PC-3 (cell line): Measurements from ENCODE around the gene ZNF629. TPM values are rescaled to one million over a fixed set of nuclear protein-coding genes. Genes with fewer than 3 reads are reported as not detected.

Experiments used
- ATAC-seq: fragments of 200-7000 bp; cut with Tn5 transposase; 2 replicates; pipeline ENCODE4 v1.9.1; 2020; ENCODE audit warnings: mild to moderate bottlenecking, moderate library complexity
- Bru-seq: library from RNA; stranded (reverse); fragments of 400-500 nt; gene quantifications from one replicate; lab custom pipeline; 2021; lab: Mats Ljungman, UMichigan
- BruChase-seq, 2 experiments: library from RNA; stranded (reverse); fragments of 400-500 nt; gene quantifications; one replicate each; lab custom pipeline; 2021; lab: Mats Ljungman, UMichigan
- BruUV-seq: library from RNA; stranded (reverse); fragments of 400-500 nt; replicated peaks from 2 replicates; lab custom pipeline; 2021; lab: Mats Ljungman, UMichigan
- CTCF ChIA-PET: fragments of 300-600 bp; sonication (Branson Sonifier 250); formaldehyde crosslinking; loops from one replicate; lab custom pipeline; 2022; ENCODE audit warnings: antibody characterized with exemption; lab: Charles Lee
- POLR2A ChIA-PET: fragments of 300-600 bp; sonication (Branson Sonifier 250); formaldehyde crosslinking; loops from one replicate; lab custom pipeline; 2022; ENCODE audit warnings: antibody characterized with exemption; ENCODE audit not compliant: unreplicated experiment; lab: Charles Lee
- DNase-seq: peaks from one replicate; pipeline ENCODE4 v3.0.0-alpha.2; 2015
- H2AFZ ChIP-seq: fragments of 300-600 bp; sonication (generic); 2 replicates; pipeline ENCODE4 v1.6.0; 2016; ENCODE audit warnings: antibody characterized with exemption, low read length
- H3F3A ChIP-seq: fragments of 300-600 bp; sonication (generic); one replicate; pipeline ENCODE4 v1.6.0; 2017; ENCODE audit warnings: antibody characterized with exemption, low read length, control low read depth, mild to moderate bottlenecking; ENCODE audit not compliant: unreplicated experiment
- H3K27ac ChIP-seq: fragments of 300-600 bp; sonication (generic); 2 replicates; pipeline ENCODE4 v1.5.1; 2016; ENCODE audit warnings: mild to moderate bottlenecking, low read length
- H3K27me3 ChIP-seq: fragments of 300-600 bp; sonication (generic); 2 replicates; pipeline ENCODE4 v1.6.1; 2016; ENCODE audit warnings: low read length, mixed read lengths
- H3K36me3 ChIP-seq: fragments of 300-600 bp; sonication (generic); 2 replicates; pipeline ENCODE4 v1.6.1; 2016; ENCODE audit warnings: low read depth, mixed run types, low read length, mixed read lengths
- H3K4me1 ChIP-seq: fragments of 300-600 bp; sonication (generic); 2 replicates; pipeline ENCODE4 v1.5.1; 2016; ENCODE audit warnings: low read length; ENCODE audit not compliant: insufficient read depth
- H3K4me2 ChIP-seq: fragments of 300-600 bp; sonication (generic); 2 replicates; pipeline ENCODE4 v1.6.0; 2016; ENCODE audit warnings: low read length
- H3K4me3 ChIP-seq: fragments of 300-600 bp; sonication (generic); 2 replicates; pipeline ENCODE4 v1.5.1; 2016; ENCODE audit warnings: mild to moderate bottlenecking, low read length, mixed read lengths
- H3K79me2 ChIP-seq: fragments of 300-600 bp; sonication (generic); 2 replicates; pipeline ENCODE4 v1.6.1; 2017; ENCODE audit warnings: low read length, mixed read lengths
- H3K9ac ChIP-seq: fragments of 300-600 bp; sonication (generic); 2 replicates; pipeline ENCODE4 v1.6.0; 2016; ENCODE audit warnings: mild to moderate bottlenecking, low read length
- H3K9me2 ChIP-seq: fragments of 300-600 bp; sonication (generic); replicated peaks from 2 replicates; pipeline ENCODE4 v1.6.1; 2016; ENCODE audit warnings: mixed run types, low read length, mixed read lengths
- H3K9me3 ChIP-seq: fragments of 300-600 bp; sonication (generic); 2 replicates; pipeline ENCODE4 v1.6.1; 2016; ENCODE audit warnings: low read length, mixed read lengths
- H4K20me1 ChIP-seq: fragments of 300-600 bp; sonication (generic); 2 replicates; pipeline ENCODE4 v1.6.1; 2016; ENCODE audit warnings: low read length, mixed read lengths
- EZH2 ChIP-seq: fragments of 300-600 bp; sonication (generic); IDR thresholded peaks from one replicate; pipeline ENCODE4 v1.6.1; 2017; ENCODE audit warnings: antibody characterized with exemption, mild to moderate bottlenecking, low read length; ENCODE audit not compliant: unreplicated experiment
- EZH2phosphoT487 ChIP-seq: fragments of 300-600 bp; sonication (generic); IDR thresholded peaks from 2 replicates; pipeline ENCODE4 v1.6.1; 2018; ENCODE audit warnings: mild to moderate bottlenecking, antibody characterized with exemption, low read length, borderline replicate concordance
- intact Hi-C: fragments of 100-400 bp; cut with micrococcal nuclease; formaldehyde crosslinking; loops from 2 replicates; pipeline ENCODE4 v1.9.0; 2023
- long read RNA-seq: library from polyadenylated mRNA; unstranded; transcript quantifications from one replicate; pipeline ENCODE4 v2.0.0, GENCODE V29; 2021; ENCODE audit not compliant: unreplicated experiment
- total RNA-seq: library from RNA; depleted of rRNA; stranded (reverse); fragments of >200 nt; gene quantifications from 2 replicates; pipeline ENCODE4 v1.2.3, GENCODE V29; 2014; rRNA removed
- TF ChIP-seq, protein P1 (sequence below): fragments of 300-600 bp; sonication (generic); conservative IDR thresholded peaks from 2 replicates; pipeline ENCODE4 v1.5.1; 2017; ENCODE audit warnings: antibody characterized with exemption, low read depth, mild to moderate bottlenecking, low read length

ZNF629 gene
- 7.8 and 8.4 TPM in 2 replicates for total RNA-seq
- Bru-seq, nascent RNA, result percentile 68 among the genes with signal in this experiment
- percentile 88 among the genes with signal in this experiment for BruChase-seq, experiment 1, labeled RNA remaining after a 6-hour chase
- percentile 89 among the genes with signal in this experiment for BruChase-seq, experiment 2, labeled RNA remaining after a 2-hour chase
- long read RNA-seq, partial matches to known transcripts, result 0 of 30 reads
- long read RNA-seq, other reads (novel, unspliced or antisense), result 30 of 30 reads

DNA sequence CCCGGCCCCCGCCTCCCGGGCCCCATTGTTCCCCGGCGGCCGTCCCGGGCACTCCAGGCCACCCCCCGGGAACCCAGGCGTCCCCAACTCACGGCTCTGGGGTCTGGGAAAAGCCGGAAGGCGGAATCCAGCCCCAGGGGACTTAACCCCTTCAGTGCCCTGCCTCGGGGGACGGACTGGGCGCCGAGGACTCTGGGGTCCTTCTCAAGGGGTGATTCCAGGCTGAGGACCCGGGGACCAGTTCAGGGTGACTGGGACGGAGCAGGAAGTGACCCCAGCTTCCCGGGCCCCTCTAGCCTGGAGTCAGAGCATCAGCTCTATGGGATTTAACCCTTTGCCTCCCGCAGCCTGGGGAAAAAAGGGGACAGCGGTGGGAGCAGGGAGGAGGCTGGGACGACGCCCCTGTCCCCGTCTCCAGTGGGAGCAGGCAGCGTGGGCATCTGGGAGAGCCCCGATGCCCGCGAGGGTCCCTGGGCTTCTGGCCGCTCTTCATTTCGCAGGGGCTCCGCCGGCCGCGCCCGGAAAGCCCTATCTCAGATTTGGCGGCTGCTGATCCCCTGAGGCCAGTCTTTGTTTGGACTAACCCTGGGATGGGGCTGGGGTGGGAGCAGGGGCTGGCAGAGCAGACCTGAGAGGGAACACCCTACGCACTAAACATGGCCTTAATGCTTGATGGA, at the start of gene ZNF629:
TSS of gene ZNF629 (minus strand) at position 270 of the 677 bp plus-strand sequence. CDS start 2,723 bp downstream, outside the sequence.
- peaks cover 4% of the 10 kb centered on the region; the same call in 1 of the 2 replicates for H3K4me1 ChIP-seq
- H2AFZ ChIP-seq, result peak within 1 kb of the TSS; percentile 97
- TSS peak; percentile 65 for BruUV-seq
- no peaks in the 10 kb centered on the region for H3K36me3 ChIP-seq
- H3K9ac ChIP-seq, result peak within 1 kb of the TSS; percentile 81
- ChIA-PET CTCF (interaction anchor here (1.2 kb wide), 1 partner anchor 19 kb away, joined by 4 read pairs; no protein-coding TSS in a partner anchor), POLR2A (interaction anchor here (0.5 kb wide), 1 partner anchor 207 kb away, joined by 9 read pairs; no protein-coding TSS in a partner anchor)
- no peak for TF ChIP-seq EZH2
- TF ChIP-seq, protein P1, sequence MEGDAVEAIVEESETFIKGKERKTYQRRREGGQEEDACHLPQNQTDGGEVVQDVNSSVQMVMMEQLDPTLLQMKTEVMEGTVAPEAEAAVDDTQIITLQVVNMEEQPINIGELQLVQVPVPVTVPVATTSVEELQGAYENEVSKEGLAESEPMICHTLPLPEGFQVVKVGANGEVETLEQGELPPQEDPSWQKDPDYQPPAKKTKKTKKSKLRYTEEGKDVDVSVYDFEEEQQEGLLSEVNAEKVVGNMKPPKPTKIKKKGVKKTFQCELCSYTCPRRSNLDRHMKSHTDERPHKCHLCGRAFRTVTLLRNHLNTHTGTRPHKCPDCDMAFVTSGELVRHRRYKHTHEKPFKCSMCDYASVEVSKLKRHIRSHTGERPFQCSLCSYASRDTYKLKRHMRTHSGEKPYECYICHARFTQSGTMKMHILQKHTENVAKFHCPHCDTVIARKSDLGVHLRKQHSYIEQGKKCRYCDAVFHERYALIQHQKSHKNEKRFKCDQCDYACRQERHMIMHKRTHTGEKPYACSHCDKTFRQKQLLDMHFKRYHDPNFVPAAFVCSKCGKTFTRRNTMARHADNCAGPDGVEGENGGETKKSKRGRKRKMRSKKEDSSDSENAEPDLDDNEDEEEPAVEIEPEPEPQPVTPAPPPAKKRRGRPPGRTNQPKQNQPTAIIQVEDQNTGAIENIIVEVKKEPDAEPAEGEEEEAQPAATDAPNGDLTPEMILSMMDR, result no peak
- no peak for TF ChIP-seq EZH2phosphoT487
- no peaks in the 10 kb centered on the region for H3K9me3 ChIP-seq
- H3K79me2 ChIP-seq, result peaks cover 21% of the 10 kb centered on the region
- peak; percentile 39 for DNase-seq
- peak within 1 kb of the TSS; percentile 88 for H3K4me3 ChIP-seq
- H3K4me2 ChIP-seq, result peak within 1 kb of the TSS; percentile 92
- peak; percentile 75 for ATAC-seq
- H4K20me1 ChIP-seq, result no peaks in the 10 kb centered on the region
- H3K9me2 ChIP-seq, result no peaks in the 10 kb centered on the region
- H3K27ac ChIP-seq, result no peak within 1 kb of the TSS
- H3F3A ChIP-seq, result no peaks in the 10 kb centered on the region
- intact Hi-C loops, result loop anchor here (1.0 kb wide), 1 partner anchor 18 kb away; no protein-coding TSS in a partner anchor
- no peaks in the 10 kb centered on the region for H3K27me3 ChIP-seq

DNA sequence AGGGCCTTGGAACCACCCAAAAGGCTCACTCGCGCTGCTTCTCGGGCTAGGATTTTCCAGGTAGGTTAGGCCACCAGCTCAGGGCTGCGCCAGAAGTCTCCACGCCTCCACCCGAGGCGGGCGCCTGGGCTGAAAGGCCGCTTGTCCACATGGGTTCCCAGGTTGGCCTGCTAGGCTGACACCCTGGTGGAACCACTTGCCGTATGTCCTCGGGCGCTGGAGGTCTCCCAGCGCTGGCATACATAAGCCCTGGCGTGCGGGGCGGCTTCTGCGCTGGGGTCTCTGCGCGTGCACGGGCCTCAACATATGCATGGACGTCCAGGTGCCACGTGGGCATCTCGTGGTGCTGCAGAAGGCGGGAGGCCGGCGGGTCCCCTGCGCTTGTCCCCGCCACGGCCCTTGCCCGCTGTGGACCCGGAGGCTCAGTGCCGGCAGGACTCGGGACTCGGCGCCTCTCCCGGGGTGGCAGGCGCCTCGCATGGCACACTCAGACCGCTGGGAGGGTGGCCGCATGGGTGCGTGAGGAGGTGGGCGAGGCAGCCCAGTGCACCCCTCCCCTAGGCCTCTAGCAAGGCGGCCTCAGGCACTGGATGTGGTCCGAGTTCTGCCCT, 47.2 kb upstream of the ZNF629 start:
- no peak overlapping the region for H3K4me2 ChIP-seq
- H3K36me3 ChIP-seq, result no peaks in the 10 kb centered on the region
- no TSS peak for BruUV-seq
- no peak for TF ChIP-seq EZH2
- no peak for TF ChIP-seq EZH2phosphoT487
- TF ChIP-seq, protein P1, result no peak
- no peak overlapping the region for H2AFZ ChIP-seq
- H3K4me1 ChIP-seq, result 0 out of 2 replicates have a peak, but pooled peaks cover 7% of the 10 kb centered on the region
- H4K20me1 ChIP-seq, result no peaks in the 10 kb centered on the region
- H3K4me3 ChIP-seq, result no peak overlapping the region
- no peak overlapping the region for H3K27ac ChIP-seq
- intact Hi-C loops, result no loop called here
- DNase-seq, result no peak
- H3F3A ChIP-seq, result no peaks in the 10 kb centered on the region
- no peak overlapping the region for H3K9ac ChIP-seq
- ChIA-PET POLR2A (no interaction called here), CTCF (no interaction called here)
- H3K9me2 ChIP-seq, result no peaks in the 10 kb centered on the region
- H3K79me2 ChIP-seq, result no peaks in the 10 kb centered on the region
- H3K27me3 ChIP-seq, result no peaks in the 10 kb centered on the region
- H3K9me3 ChIP-seq, result no peaks in the 10 kb centered on the region
- no peak for ATAC-seq
